ENCODE results near the gene GALNT11.
"Not testable (repeated sequence)": the region's sequence is repeated elsewhere in the genome, so short reads cannot be mapped to it uniquely, and the experiment has no call there.

- TF ChIP-seq POLR2A, CTCF, EP300, POLR2AphosphoS5 (IDR thresholded peaks at IDR 0.05): not testable (repeated sequence)
Measured at GRCh38 chr7:152043086-152043485, 17.6 kb downstream of the GALNT11 start.

Measured in sigmoid colon (tissue), 4 donors.